NCI-H2196 treated with DMSO at 0.1 percent for 48 hours (cell line): Measurements from ENCODE around the gene DACT1.

ENCODE experiments used
- DNase-seq: peaks from one replicate; lab custom pipeline; 2025; ENCODE audit not compliant: unreplicated experiment; lab: John Stamatoyannopoulos, UW

Gene DACT1

GRCh38 chr14:58665773-58666500, 28.2 kb downstream of the DACT1 start:
- no peak for DNase-seq

- no peak for DNase-seq
These were observed 29.0 kb downstream of the DACT1 start for GRCh38 chr14:58666737-58667136.

- DNase-seq: no peak
These were observed 30.1 kb downstream of the DACT1 start for GRCh38 chr14:58667900-58668299.

- DNase-seq: no peak
These were observed 31.2 kb downstream of the DACT1 start for GRCh38 chr14:58668848-58669480.

- no peak for DNase-seq
These were observed 31.9 kb downstream of the DACT1 start for GRCh38 chr14:58669556-58670200.

GRCh38 chr14:58671024-58671423, 33.3 kb downstream of the DACT1 start:
- no peak for DNase-seq

- DNase-seq: no peak
These were observed 33.7 kb downstream of the DACT1 start for GRCh38 chr14:58671436-58671835.

GRCh38 chr14:58673722-58674121, 36.0 kb downstream of the DACT1 start:
- DNase-seq: no peak

- no peak for DNase-seq
These were observed 39.2 kb downstream of the DACT1 start for GRCh38 chr14:58677001-58677400.

- DNase-seq: no peak
These were observed 39.8 kb downstream of the DACT1 start for GRCh38 chr14:58677517-58677916.

- no peak for DNase-seq
These were observed 40.2 kb downstream of the DACT1 start for GRCh38 chr14:58677996-58678395.

GRCh38 chr14:58680698-58681097, 42.9 kb downstream of the DACT1 start:
- no peak for DNase-seq

GRCh38 chr14:58687232-58687795, 49.6 kb downstream of the DACT1 start:
- DNase-seq: no peak

- DNase-seq: no peak
These were observed 53.2 kb downstream of the DACT1 start for GRCh38 chr14:58690801-58691516.

GRCh38 chr14:58693048-58693447, 55.3 kb downstream of the DACT1 start:
- DNase-seq: no peak

- no peak for DNase-seq
These were observed 57.8 kb downstream of the DACT1 start for GRCh38 chr14:58695514-58695913.

- DNase-seq: no peak
These were observed 59.6 kb downstream of the DACT1 start for GRCh38 chr14:58697266-58697929.
